Gastroesophageal sphincter (tissue), 4 donors: ENCODE results near the gene PRR23E. TPM values are rescaled to one million over a fixed set of nuclear protein-coding genes. Genes with fewer than 3 reads are reported as not detected.

Source experiments
- ATAC-seq: fragments of 150-250 bp; one replicate; pipeline ENCODE4 v1.9.1; 2016; ENCODE audit warnings: mild to moderate bottlenecking, moderate library complexity
- H3K27ac ChIP-seq, 4 donors: fragments of 200-600 bp; sonication (generic) in 3 of 4; 1 replicate in 3 of 4; 2 replicates in 1 of 4; pipeline ENCODE4 v1.5.1; 2016 to 2019
- H3K27me3 ChIP-seq: fragments of 200-600 bp; sonication (generic); one replicate; pipeline ENCODE4 v1.5.1; 2019
- H3K36me3 ChIP-seq, 2 donors: fragments of 200-600 bp; sonication (generic); one replicate each; pipeline ENCODE4 v1.5.1; 2019; ENCODE audit warnings: control low read depth in 1 of 2
- H3K4me1 ChIP-seq, 3 donors: fragments of 200-600 bp; sonication (generic); 1 replicate in 2 of 3; 2 replicates in 1 of 3; pipeline ENCODE4 v1.5.1; 2016 to 2019; ENCODE audit warnings: control low read depth in 2 of 3
- H3K4me3 ChIP-seq, 2 donors: fragments of 200-600 bp; sonication (generic); one replicate each; pipeline ENCODE4 v1.5.1; 2019; ENCODE audit warnings: mild to moderate bottlenecking in 1 of 2, moderate library complexity in 1 of 2
- H3K9me3 ChIP-seq, 3 donors: fragments of 200-600 bp; sonication (generic); one replicate each; pipeline ENCODE4 v1.5.1; 2017 to 2019; ENCODE audit warnings: control low read depth in 2 of 3
- CTCF ChIP-seq, 4 experiments: fragments of 200-600 bp in 2 of 4; fragments of 450-650 bp in 2 of 4; sonication (generic) in 1 of 4; IDR thresholded peaks; one replicate each; pipeline ENCODE4 v1.5.1; 2017 to 2019; ENCODE audit warnings: antibody characterized with exemption in 4 of 4, mild to moderate bottlenecking in 2 of 4, moderate library complexity in 2 of 4
- EP300 ChIP-seq: sonication (generic); formaldehyde crosslinking; IDR thresholded peaks from one replicate; pipeline ENCODE4 v1.6.1; 2017; ENCODE audit warnings: antibody characterized with exemption, mild to moderate bottlenecking
- POLR2A ChIP-seq, 2 donors: fragments of 450-650 bp; IDR thresholded peaks; one replicate each; pipeline ENCODE4 v1.6.1; 2017; ENCODE audit warnings: antibody characterized with exemption in 2 of 2, mild to moderate bottlenecking in 2 of 2, moderate library complexity in 1 of 2
- POLR2AphosphoS5 ChIP-seq: sonication (generic); formaldehyde crosslinking; IDR thresholded peaks from one replicate; pipeline ENCODE4 v1.6.1; 2017; ENCODE audit warnings: antibody characterized with exemption
- WGBS, 2 donors: methylation state at CpG; one replicate each; pipeline ENCODE4 v1.1.5; 2018; ENCODE audit warnings: low coverage in 1 of 2; 5-methylcytosine and 5-hydroxymethylcytosine counted together
- total RNA-seq, 4 donors: library from RNA; depleted of rRNA; stranded (reverse); fragments of >200 nt; gene quantifications; one replicate each; pipeline ENCODE4 v1.1.0, GENCODE V29; 2016

PRR23E gene
- total RNA-seq, 4 donors from 2014 or later = not detected

DNA sequence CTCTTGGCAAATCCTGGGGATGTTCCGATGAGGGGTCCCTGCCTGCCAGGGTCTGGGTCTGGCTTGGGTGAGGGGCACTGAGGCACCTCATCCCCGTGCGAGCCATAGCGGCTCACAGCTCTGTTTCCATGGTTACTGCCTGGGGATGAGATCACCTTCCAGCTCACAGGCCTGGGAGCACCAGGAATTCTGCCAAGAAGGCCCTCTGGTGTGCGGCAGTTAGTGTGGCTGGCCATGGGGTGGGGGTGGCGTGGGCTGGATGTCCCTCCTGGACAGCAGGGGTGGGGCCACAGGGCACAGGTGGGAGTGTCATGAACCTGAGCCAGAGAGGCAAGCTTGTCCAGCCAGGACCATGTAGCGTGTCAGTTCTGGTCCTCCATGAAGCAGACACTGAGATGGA is 22.1 kb upstream of the PRR23E start:
- peaks cover 74% of the 10 kb centered on the region for H3K27me3 ChIP-seq
- WGBS, 2 donors = 28 to 63% methylated on average over 1 to 4 of the region's 7 CpGs
- no peak for ATAC-seq
- no peaks in the 10 kb centered on the region for H3K36me3 ChIP-seq
- TF ChIP-seq EP300 (no peak), POLR2A (IDR thresholded peaks at IDR 0.05) (no peak), CTCF (IDR thresholded peaks at IDR 0.05) (no peak), POLR2AphosphoS5 (no peak)
- no peak overlapping the region for H3K4me3 ChIP-seq
- peaks cover 0 to 7% (median 0%) of the 10 kb centered on the region in 3 donors for H3K4me1 ChIP-seq
- no peak overlapping the region for H3K27ac ChIP-seq
- no peaks in the 10 kb centered on the region for H3K9me3 ChIP-seq

DNA sequence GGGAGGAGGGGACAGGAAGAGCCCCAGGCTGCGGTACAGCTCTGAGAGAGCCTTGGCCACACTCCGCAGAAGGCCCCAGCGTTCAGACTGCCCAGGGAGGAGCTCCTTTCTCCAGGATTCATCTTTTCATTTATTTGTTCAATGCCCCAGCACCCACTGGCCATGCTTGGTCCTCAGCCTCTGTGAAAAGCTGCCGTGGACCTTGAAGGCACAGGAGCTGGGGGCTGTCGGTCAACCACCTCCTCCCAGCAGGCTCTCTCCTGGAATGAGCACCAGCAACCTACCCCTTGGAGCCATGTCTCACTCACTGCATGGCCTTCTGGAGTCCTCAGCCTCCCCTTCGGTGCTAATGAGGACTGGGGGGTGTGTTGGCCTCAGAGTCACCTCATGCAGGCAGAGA is 21.6 kb upstream of the PRR23E start:
- H3K4me1 ChIP-seq = peaks cover 0 to 7% (median 0%) of the 10 kb centered on the region in 3 donors
- no peak overlapping the region for H3K27ac ChIP-seq
- no peak for ATAC-seq
- WGBS, 2 donors = 60 to 80% methylated on average over 1 of the region's 6 CpGs
- peaks cover 71% of the 10 kb centered on the region for H3K27me3 ChIP-seq
- H3K4me3 ChIP-seq = no peak overlapping the region
- no peaks in the 10 kb centered on the region for H3K9me3 ChIP-seq
- no peaks in the 10 kb centered on the region for H3K36me3 ChIP-seq
- TF ChIP-seq POLR2A (IDR thresholded peaks at IDR 0.05) = no peak
- no peak for TF ChIP-seq POLR2AphosphoS5
- TF ChIP-seq EP300 = no peak
- no peak for TF ChIP-seq CTCF (IDR thresholded peaks at IDR 0.05)

DNA sequence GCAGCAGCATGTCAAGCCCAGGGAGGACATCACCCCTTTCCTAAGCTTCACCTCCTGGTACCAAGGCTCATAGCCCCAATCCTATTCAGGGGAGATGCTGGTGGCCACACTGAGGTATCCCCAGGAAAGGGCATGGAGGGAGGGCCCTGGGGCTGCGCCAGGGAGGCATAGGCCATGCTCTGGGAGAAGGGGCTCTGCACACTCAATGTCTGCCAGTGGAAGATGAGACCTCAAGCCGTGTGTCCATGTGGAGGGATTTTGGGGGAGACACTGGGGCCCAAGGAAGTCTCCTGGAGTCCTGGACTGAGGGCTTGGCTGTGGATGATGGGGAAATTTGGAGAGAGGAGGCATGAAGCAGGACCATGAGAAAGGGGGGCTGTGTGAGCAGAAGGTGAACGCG is 21.2 kb upstream of the PRR23E start:
- no peak overlapping the region for H3K27ac ChIP-seq
- H3K4me3 ChIP-seq = no peak overlapping the region
- peaks cover 69% of the 10 kb centered on the region for H3K27me3 ChIP-seq
- peaks cover 0 to 7% (median 0%) of the 10 kb centered on the region in 3 donors for H3K4me1 ChIP-seq
- 75 to 83% methylated on average over 2 to 4 of the region's 4 CpGs for WGBS, 2 donors
- TF ChIP-seq CTCF (IDR thresholded peaks at IDR 0.05) = no peak
- TF ChIP-seq POLR2A (IDR thresholded peaks at IDR 0.05) = no peak
- TF ChIP-seq EP300 = no peak
- no peak for TF ChIP-seq POLR2AphosphoS5
- no peaks in the 10 kb centered on the region for H3K9me3 ChIP-seq
- ATAC-seq = no peak
- H3K36me3 ChIP-seq = no peaks in the 10 kb centered on the region

DNA sequence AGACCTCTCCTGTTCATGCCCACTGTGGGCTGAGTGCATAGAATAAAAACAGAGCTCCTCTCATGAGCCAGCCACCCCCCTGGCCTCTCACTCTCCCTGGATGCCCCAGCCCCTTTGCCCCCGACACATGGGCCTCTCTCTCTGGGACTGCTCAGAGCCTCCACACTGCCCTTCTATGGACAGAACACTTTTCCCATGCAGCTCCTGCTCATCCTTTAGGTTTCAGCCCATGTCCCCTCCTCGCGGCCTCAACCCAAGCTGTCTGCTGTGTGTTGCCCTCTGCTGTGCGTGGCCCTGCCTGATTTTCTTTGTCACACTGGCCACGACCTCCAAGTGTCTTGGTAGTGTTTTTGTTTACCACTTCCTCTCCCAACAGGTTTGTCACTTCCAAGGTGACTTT is 20.7 kb upstream of the PRR23E start:
- no peak overlapping the region for H3K4me3 ChIP-seq
- ATAC-seq = no peak
- H3K9me3 ChIP-seq = no peaks in the 10 kb centered on the region
- H3K36me3 ChIP-seq = no peaks in the 10 kb centered on the region
- peaks cover 0 to 7% (median 0%) of the 10 kb centered on the region in 3 donors for H3K4me1 ChIP-seq
- peaks cover 65% of the 10 kb centered on the region for H3K27me3 ChIP-seq
- WGBS, 2 donors = 84 to 89% methylated on average over 4 to 5 of the region's 5 CpGs
- no peak overlapping the region for H3K27ac ChIP-seq
- TF ChIP-seq CTCF (IDR thresholded peaks at IDR 0.05) = no peak
- no peak for TF ChIP-seq POLR2AphosphoS5

DNA sequence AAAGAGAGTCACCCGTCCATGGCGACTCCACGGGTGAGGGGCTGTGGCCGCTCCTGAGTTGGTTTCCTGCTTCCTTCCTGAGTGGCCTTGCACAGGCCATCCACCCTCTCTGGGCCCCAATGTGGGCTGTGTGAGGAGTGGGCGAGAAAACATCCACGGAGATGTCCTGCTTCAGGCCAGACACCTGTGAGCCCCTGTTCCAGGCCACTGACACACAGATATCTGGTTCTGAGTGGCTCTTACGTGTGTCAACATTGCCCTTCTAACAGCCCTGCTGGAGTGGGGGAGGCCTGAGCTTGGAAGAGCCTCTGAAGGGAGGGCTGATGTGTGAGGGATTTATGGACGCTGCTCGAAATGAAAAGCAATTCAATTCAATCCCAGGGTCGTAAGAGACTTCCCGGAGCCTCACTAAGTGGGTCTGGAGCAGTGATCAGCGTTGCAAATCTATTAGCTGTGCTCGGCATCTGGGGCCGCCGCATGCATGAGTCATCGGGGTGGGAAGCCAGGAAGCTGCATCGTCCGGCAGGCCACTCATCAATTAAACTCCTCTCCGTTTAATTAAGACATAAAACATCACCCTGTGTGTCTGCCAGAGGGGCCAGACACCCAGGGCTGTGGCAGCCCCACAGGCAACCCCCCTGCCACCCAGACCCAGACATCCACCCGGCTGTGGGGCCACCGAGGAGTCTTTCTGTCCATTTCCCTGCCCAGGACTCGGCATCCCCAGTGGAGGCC is 20.0 kb upstream of the PRR23E start:
- ATAC-seq = peak; percentile 34
- no peak for TF ChIP-seq POLR2A (IDR thresholded peaks at IDR 0.05)
- TF ChIP-seq EP300 = no peak
- TF ChIP-seq POLR2AphosphoS5 = no peak
- TF ChIP-seq CTCF (IDR thresholded peaks at IDR 0.05) = no peak
- Histone ChIP-seq H3K9me3 (no peaks in the 10 kb centered on the region), H3K4me3 (no peak overlapping the region), H3K4me1 (peaks cover 0 to 7% (median 0%) of the 10 kb centered on the region in 3 donors), H3K36me3 (no peaks in the 10 kb centered on the region), H3K27me3 (peaks cover 58% of the 10 kb centered on the region), H3K27ac (no peak overlapping the region)
- WGBS, 2 donors = 18 to 80% methylated on average over 2 to 5 of the region's 22 CpGs
